K562 (cell line): ENCODE results near the gene CLEC2D. TPM values are rescaled to one million over a fixed set of nuclear protein-coding genes. Genes with fewer than 3 reads are reported as not detected.

Experiments
- ARNT ChIP-seq, 2 experiments: fragments of 450-650 bp; IDR thresholded peaks; 2 replicates each; pipeline ENCODE4 v1.6.1; 2016; ENCODE audit warnings: mild to moderate bottlenecking in 1 of 2
- CHD7 ChIP-seq: fragments of 200-600 bp; sonication (generic); IDR thresholded peaks from one replicate; pipeline ENCODE4 v1.6.1; 2012; ENCODE audit warnings: mild to moderate bottlenecking, low read depth, low read length, inconsistent platforms
- CTCF ChIP-seq, 3 experiments: IDR thresholded peaks in 2 of 3; conservative IDR thresholded peaks in 1 of 3; 2 replicates each; pipeline ENCODE4 v1.5.1; 2011 to 2012; ENCODE audit warnings: low read length in 3 of 3, mild to moderate bottlenecking in 3 of 3, control low read depth in 2 of 3, improper control_type of control experiment in 1 of 3, inconsistent platforms in 1 of 3, low read depth in 1 of 3, mixed read lengths in 1 of 3, moderate library complexity in 1 of 3; ENCODE audit not compliant: insufficient read depth in 2 of 3
- MECOM ChIP-seq: fragments of 250-450 bp; sonication (Bioruptor Pico); IDR thresholded peaks from 2 replicates; pipeline ENCODE4 v1.8.0; 2022; ENCODE audit warnings: inconsistent platforms
- NCOA4 ChIP-seq: fragments of 450-650 bp; IDR thresholded peaks from 2 replicates; pipeline ENCODE4 v1.6.1; 2018; ENCODE audit warnings: mild to moderate bottlenecking; ENCODE audit not compliant: partially characterized antibody
- POLR2A ChIP-seq: fragments of 450-650 bp; conservative IDR thresholded peaks from 2 replicates; pipeline ENCODE4 v1.6.1; 2016
- SFPQ ChIP-seq: fragments of 200-400 bp; formaldehyde crosslinking; IDR thresholded peaks from 2 replicates; pipeline ENCODE4 v1.6.1; 2017; ENCODE audit warnings: mild to moderate bottlenecking, low read depth, low read length, moderate library complexity
- ZNF561 ChIP-seq: fragments of 450-650 bp; formaldehyde crosslinking; conservative IDR thresholded peaks from 2 replicates; pipeline ENCODE4 v1.4.0; 2020; ENCODE audit warnings: mild to moderate bottlenecking, moderate library complexity
- polyA plus RNA-seq, 8 experiments: library from polyadenylated mRNA; depleted of rRNA in 4 of 8; stranded (reverse) in 5 of 8; unstranded in 3 of 8; fragments of >200 nt; fragmentation: Nextera tagmentation in 2 of 8; fragmentation: Illumina TruSeq in 1 of 8; extraction: Ambion mirVana in 2 of 8; extraction: Trizol in 1 of 8; gene quantifications; 2 replicates each; pipeline versions ENCODE4 v1.2.1 to v1.2.3, GENCODE V29; 2011 to 2014; ENCODE audit warnings: inconsistent platforms in 1 of 8, missing spikeins in 1 of 8
- total RNA-seq, 7 experiments: library from RNA; depleted of rRNA in 6 of 7; stranded (reverse); fragments of >200 nt in 6 of 7; fragmentation: Illumina TruSeq in 2 of 7; extraction: Trizol in 2 of 7; gene quantifications; 2 replicates each; pipeline versions ENCODE4 v1.2.1 to v1.2.3, GENCODE V29; 2011 to 2021; ENCODE audit warnings: low replicate concordance in 1 of 7
- TF ChIP-seq, protein P1 (sequence below): fragments of 450-650 bp; IDR thresholded peaks from 2 replicates; pipeline ENCODE4 v1.6.1; 2017; ENCODE audit warnings: mild to moderate bottlenecking, moderate library complexity

CLEC2D gene
- total and polyA plus RNA-seq, 9 of the 15 experiments (the other 6 are each of a cell fraction or from before 2014, with no cell fraction given) = 1.4 to 5.0 (median 2.2) TPM

DNA sequence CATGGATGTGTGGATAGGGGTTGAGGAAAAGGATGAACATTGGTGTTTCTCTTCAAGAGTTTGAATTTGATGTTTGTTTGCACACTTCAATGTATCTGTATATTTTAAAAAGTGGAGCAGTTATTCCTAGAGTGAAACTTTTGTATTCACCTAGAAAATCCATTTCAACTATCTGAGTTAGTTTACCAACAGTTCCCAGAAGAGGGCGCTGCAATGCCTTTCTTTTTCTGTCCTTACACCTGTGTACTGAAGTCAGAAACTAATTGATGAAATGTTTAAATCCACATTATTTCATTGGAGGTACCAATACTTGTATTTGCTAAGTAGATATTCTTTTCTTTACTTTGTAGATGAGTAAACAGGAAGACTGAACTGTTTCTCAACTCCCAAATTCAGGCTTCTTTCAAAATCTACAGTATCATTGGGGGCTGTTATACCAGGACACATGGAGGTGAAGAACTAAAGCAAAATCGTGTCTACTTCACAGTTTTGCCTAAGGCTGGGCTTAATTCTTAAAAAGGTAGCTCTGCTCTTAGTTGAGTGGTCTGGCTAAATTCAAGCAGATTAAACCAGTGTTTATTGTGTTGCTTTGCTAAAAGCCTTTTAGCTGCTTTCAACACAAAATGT, 35.2 kb upstream of the CLEC2D start (continued):
- TF ChIP-seq CHD7 = no peak
- no peak for TF ChIP-seq POLR2A
- peak; percentile 52 to 66 (median 54); a peak in 5 of 6 replicates for TF ChIP-seq CTCF (IDR thresholded peaks at IDR 0.05 in 2 of 3, conservative IDR thresholded peaks at IDR 0.05 in 1 of 3; ENCODE audit: insufficient read depth in 2 of 3, low read depth in 1 of 3, low read length in 3 of 3)
- no peak for TF ChIP-seq MECOM (CRISPR knock-in tag)
- TF ChIP-seq ZNF561 (CRISPR knock-in tag) = no peak
- TF ChIP-seq SFPQ = no peak
- TF ChIP-seq NCOA4 = no peak
- no peak for TF ChIP-seq ARNT (IDR thresholded peaks at IDR 0.05)
- TF ChIP-seq, protein P1, sequence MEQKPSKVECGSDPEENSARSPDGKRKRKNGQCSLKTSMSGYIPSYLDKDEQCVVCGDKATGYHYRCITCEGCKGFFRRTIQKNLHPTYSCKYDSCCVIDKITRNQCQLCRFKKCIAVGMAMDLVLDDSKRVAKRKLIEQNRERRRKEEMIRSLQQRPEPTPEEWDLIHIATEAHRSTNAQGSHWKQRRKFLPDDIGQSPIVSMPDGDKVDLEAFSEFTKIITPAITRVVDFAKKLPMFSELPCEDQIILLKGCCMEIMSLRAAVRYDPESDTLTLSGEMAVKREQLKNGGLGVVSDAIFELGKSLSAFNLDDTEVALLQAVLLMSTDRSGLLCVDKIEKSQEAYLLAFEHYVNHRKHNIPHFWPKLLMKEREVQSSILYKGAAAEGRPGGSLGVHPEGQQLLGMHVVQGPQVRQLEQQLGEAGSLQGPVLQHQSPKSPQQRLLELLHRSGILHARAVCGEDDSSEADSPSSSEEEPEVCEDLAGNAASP = no peak
